Activated naive CD8-positive, alpha-beta T cell treated with anti-CD3 and anti-CD28 coated beads, Interleukin-2, amount 50 U/mL, for 24 hours (primary cell): ENCODE data around the gene USP2.
A peak's percentile ranks its signal among the peaks of the same experiment; 100 is the strongest.

Source experiments
- ATAC-seq: fragments of 150-1000 bp; cut with Tn5 transposase; one replicate; pipeline ENCODE4 v1.10.0; 2021
- DNase-seq: peaks from one replicate; pipeline ENCODE4 v3.0.0; 2021
- H3K27ac Mint-ChIP-seq: one replicate; pipeline ENCODE4 v1.8.0; 2021; ENCODE audit warnings: mild to moderate bottlenecking, mixed read lengths
- H3K27me3 Mint-ChIP-seq: one replicate; pipeline ENCODE4 v1.8.0; 2021; ENCODE audit warnings: mixed read lengths
- H3K36me3 Mint-ChIP-seq: one replicate; pipeline ENCODE4 v1.8.0; 2021; ENCODE audit warnings: low read depth, mixed read lengths
- H3K4me1 Mint-ChIP-seq: one replicate; pipeline ENCODE4 v1.8.0; 2021; ENCODE audit warnings: mixed read lengths
- H3K4me3 Mint-ChIP-seq: one replicate; pipeline ENCODE4 v1.8.0; 2021; ENCODE audit warnings: mild to moderate bottlenecking, moderate library complexity, mixed read lengths
- H3K9me3 Mint-ChIP-seq: one replicate; pipeline ENCODE4 v1.8.0; 2021; ENCODE audit warnings: mixed read lengths

The USP2 gene

DNA sequence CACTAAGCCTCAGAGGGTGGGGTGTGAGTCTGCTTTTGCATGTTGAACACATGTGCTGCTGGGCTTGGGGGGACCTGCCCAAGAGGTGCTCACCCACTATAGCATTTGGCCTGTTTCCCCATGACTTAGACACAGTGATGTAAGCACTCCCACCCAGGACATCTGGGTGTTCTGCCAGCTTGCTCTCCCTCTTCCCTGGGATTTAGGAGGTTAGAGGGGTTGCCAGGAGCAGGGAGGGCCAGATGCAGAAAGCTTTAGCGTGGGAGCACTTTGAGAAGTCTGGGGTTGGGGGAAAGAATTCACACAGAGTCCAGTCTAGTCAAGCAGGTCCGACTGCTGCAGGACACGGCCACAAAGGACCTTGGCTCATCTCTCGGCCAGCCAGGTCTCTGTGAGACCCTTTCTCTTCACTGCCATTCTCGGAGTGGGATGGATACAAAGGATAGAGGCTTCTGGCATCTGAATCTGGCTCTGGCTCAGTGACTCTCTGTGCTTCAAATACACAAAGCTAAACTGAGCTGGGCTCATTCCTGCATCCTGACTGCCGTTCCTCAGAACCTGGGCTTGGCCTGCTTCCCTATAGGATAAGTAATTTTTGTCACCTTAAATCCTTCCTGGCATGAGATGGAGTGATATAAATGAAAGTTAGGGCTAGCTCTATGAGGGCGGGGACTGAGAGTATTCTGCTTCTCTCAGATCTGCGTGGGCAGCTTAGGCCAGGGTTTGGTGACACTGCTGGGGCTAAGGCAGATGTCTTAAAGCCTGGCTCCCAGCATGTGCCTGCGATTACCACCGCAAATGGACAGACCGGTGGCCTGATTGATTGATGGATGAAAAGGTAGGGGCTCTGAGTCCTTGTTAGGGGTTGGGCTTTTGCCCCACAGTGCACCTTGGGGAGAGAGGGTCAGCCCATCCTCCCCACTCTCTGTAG is 14.5 kb downstream of the USP2 start:
- DNase-seq (no peak), ATAC-seq (no peak)
- H3K4me1 Mint-ChIP-seq: peaks cover 3% of the 10 kb centered on the region
- H3K36me3 Mint-ChIP-seq: no peaks in the 10 kb centered on the region
- H3K27me3 Mint-ChIP-seq: peaks cover 45% of the 10 kb centered on the region
- no peak overlapping the region for H3K4me3 Mint-ChIP-seq
- no peak overlapping the region for H3K27ac Mint-ChIP-seq
- H3K9me3 Mint-ChIP-seq: no peaks in the 10 kb centered on the region

DNA sequence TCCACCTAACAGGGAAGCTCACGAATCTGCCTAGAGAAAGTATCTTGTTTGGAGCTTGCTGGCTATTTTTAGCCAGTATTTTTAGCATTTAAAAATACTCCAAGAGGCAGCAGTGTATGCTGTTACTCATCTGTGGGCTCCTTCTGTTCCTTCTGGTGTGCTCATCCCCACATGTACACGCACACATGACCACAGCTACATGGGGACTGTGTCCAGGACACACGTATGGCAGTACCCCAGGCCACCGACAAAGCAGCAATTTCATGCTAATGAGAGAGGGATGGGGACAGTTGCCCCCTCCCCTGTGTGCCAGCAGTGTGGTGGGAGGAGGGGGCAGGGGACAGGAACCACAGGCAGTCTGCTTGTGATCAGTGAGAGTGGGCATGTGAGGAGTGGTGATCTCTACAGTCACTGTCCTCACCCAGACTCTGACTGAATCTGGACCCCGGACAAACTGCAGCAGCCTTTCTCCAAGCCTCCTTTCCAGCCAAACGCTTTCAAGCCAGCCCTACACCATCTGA is 16.4 kb downstream of the USP2 start:
- H3K4me3 Mint-ChIP-seq: no peak overlapping the region
- H3K4me1 Mint-ChIP-seq: peaks cover 3% of the 10 kb centered on the region
- no peak overlapping the region for H3K27ac Mint-ChIP-seq
- no peak for DNase-seq
- H3K36me3 Mint-ChIP-seq: no peaks in the 10 kb centered on the region
- no peak for ATAC-seq
- H3K9me3 Mint-ChIP-seq: no peaks in the 10 kb centered on the region
- H3K27me3 Mint-ChIP-seq: peaks cover 46% of the 10 kb centered on the region

GRCh38 chr11:119363851-119364590 is 17.5 kb downstream of the USP2 start:
- DNase-seq: peak; percentile 63
- peaks cover 6% of the 10 kb centered on the region for H3K4me1 Mint-ChIP-seq
- no peak overlapping the region for H3K27ac Mint-ChIP-seq
- no peaks in the 10 kb centered on the region for H3K9me3 Mint-ChIP-seq
- no peak overlapping the region for H3K4me3 Mint-ChIP-seq
- ATAC-seq: peak; percentile 59
- H3K36me3 Mint-ChIP-seq: no peaks in the 10 kb centered on the region
- peaks cover 44% of the 10 kb centered on the region for H3K27me3 Mint-ChIP-seq

DNA sequence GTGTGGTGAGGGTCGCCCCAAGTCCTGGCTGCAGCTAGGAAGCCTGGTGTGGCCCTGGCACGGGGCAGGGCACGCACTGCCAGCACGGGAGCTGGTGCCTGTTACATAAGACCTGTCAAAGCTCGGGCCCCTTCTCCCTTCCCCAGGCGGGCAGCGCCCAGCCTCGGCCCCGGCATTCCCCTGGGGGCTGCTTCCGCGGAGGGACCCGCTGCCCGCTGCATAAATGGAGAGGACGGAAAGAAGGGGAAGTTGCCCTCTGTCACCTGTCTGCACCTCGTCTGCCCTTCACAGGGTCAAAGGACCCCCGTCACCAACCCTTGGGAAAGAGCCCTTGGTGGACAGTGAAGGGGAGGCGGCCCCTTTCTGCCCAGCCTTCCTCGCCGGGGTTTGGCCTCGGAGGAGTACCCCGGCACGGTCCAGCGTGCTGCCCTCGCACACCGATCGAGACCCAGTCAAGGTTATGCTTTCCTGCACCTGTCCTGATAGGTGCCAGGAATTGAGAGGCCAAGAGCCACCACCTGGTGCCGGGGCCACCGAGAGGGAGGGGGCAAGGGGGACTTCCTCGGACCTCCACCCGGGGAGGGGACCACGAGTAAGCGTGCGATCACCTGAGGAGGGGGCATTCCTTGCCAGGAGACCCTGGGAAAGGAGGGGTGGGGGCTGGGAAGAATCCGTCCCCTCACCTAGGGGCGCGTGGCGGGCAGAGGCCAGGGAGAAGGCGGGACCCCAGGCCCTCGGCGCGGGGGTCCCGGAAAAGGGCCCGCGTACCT is 18.2 kb downstream of the USP2 start:
- no peaks in the 10 kb centered on the region for H3K36me3 Mint-ChIP-seq
- peaks cover 44% of the 10 kb centered on the region for H3K27me3 Mint-ChIP-seq
- DNase-seq (no peak), ATAC-seq (no peak)
- H3K4me1 Mint-ChIP-seq: peaks cover 6% of the 10 kb centered on the region
- no peaks in the 10 kb centered on the region for H3K9me3 Mint-ChIP-seq
- H3K4me3 Mint-ChIP-seq: no peak overlapping the region
- H3K27ac Mint-ChIP-seq: no peak overlapping the region

- Mint-ChIP-seq H3K4me3 (no peak overlapping the region), H3K9me3 (no peaks in the 10 kb centered on the region), H3K27me3 (peaks cover 46% of the 10 kb centered on the region), H3K27ac (no peak overlapping the region), H3K36me3 (no peaks in the 10 kb centered on the region), H3K4me1 (peaks cover 6% of the 10 kb centered on the region)
- DNase-seq (no peak), ATAC-seq (no peak)
Observed at GRCh38 chr11:119362741-119363080, 18.8 kb downstream of the USP2 start.

DNA sequence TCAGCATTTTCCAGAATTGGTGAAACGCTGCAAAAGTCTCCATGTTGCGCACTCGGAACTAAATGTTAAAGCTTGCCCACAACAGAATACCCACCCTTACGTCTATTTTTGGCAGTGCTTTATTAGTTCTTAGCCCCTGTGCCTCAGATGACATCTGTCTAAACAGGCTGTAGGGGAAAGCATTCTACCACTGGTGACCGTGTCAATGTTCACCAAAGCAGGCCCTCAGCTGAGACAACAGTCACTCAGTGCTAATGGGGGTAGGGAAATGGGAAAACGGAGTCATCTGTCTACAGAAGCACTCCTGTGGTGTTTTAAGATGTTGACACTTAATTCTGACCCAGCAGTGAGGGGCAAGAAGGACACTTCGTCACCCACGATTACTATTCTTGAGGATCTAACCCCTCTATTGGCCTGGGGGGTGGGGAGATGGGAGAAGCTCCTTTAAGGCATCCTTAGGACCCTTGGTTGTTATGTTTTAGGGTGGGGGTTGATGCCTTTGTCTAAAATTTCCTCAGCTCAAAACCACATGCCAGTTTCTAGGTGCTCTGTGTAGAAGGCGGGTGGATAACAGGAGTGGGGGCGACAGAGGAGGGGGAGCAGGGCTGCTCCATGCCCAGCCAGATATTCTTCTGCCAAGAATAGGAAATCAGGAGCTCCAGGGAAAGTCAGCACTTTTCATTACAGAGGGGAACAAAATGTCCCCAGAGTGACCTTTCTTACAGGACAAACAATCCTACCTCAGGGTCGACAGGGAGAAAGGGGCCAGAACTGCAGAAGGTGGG is 19.4 kb downstream of the USP2 start:
- H3K4me3 Mint-ChIP-seq: no peak overlapping the region
- H3K4me1 Mint-ChIP-seq: peaks cover 6% of the 10 kb centered on the region
- H3K27ac Mint-ChIP-seq: no peak overlapping the region
- DNase-seq: no peak
- H3K36me3 Mint-ChIP-seq: no peaks in the 10 kb centered on the region
- peaks cover 45% of the 10 kb centered on the region for H3K27me3 Mint-ChIP-seq
- ATAC-seq: no peak
- no peaks in the 10 kb centered on the region for H3K9me3 Mint-ChIP-seq

DNA sequence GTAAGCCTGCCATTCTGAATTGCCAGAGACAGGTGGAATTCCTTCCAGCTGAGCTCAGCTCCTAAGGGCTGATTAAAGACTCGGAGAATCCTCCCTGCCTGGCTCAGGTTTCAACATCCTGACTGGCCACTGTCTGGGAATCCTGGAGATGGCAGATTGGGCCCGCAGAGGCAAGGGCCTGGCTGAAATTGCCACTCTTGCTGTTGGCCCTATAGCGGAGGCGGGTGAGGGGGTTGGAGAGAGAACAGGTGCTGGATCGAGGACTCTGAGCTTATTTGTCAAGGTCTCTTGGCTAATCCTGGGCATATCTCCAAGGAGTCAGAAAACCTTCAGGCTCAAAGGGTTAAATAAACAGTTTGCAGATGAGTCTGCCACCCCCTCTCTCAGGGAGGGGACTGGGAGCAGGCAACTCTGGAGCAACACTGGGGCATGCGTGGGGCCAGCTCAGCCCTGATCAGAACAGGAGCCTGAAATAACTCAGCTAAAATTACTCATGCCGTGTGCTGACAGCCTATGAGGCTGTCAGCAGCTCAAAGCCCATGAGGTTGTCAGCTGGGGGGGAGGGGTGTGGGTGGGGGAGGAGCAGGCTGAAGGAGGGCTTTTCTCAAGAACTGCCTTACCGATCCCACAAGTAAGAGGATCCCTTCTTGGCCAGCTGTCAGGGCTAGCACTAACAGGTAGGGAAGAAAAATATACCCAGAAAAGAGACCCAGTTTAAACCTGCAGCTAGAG is 20.3 kb downstream of the USP2 start:
- DNase-seq (no peak), ATAC-seq (peak; percentile 67)

DNA sequence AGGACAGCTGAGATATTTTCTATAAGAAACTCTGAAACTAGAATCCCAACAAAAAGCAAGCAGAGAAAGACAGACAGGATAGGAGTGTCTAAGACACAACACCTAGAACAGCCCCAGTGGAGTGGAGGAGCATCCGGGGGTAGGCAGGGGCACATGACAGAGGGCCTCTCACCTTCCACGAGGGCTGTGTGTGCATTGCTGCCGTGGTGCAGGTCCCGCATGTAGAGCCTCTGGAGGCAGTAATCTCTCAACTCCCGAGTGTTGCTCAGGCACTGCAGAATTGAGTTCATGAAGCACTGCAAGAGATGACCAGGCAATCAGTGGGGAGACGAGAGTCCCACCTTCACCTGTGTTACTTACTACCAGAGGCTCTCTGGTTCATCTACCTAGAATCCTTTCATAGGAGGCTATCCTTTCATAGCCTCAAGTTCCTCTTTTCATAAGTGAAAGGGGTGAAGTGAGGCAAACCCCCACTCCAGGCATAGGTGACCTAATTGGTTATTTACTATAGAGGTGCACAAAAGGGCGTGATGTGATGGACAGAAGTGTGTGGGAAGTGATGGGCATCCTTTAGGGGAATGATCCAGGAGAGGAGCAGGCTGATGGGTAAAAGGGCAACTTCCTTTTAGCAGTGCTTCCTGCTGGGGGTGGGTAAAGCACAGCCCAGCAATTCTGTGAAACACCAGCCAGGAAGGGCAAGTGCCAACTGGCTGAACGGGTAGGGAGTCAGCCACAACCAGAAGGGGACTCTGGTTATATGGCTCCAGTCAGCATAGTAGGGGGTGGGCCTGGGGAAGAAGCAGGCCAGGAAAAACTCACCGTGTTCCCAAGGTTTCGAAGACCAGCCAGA is 21.9 kb downstream of the USP2 start:
- Mint-ChIP-seq H3K4me1 (peaks cover 9% of the 10 kb centered on the region), H3K27me3 (peaks cover 38% of the 10 kb centered on the region), H3K27ac (no peak overlapping the region), H3K36me3 (no peaks in the 10 kb centered on the region), H3K9me3 (no peaks in the 10 kb centered on the region), H3K4me3 (no peak overlapping the region)
- DNase-seq (no peak), ATAC-seq (no peak)

More for the DNA sequence above, 20.3 kb downstream of the USP2 start:
- no peak overlapping the region for H3K27ac Mint-ChIP-seq
- no peak overlapping the region for H3K4me3 Mint-ChIP-seq
- H3K4me1 Mint-ChIP-seq: peaks cover 10% of the 10 kb centered on the region
- H3K9me3 Mint-ChIP-seq: no peaks in the 10 kb centered on the region
- peaks cover 41% of the 10 kb centered on the region for H3K27me3 Mint-ChIP-seq
- no peaks in the 10 kb centered on the region for H3K36me3 Mint-ChIP-seq

GRCh38 chr11:119357074-119357473 is 24.4 kb downstream of the USP2 start:
- no peak overlapping the region for H3K27ac Mint-ChIP-seq
- peak overlapping the region; percentile 29 for H3K4me3 Mint-ChIP-seq
- ATAC-seq (no peak), DNase-seq (no peak)
- peaks cover 33% of the 10 kb centered on the region for H3K27me3 Mint-ChIP-seq
- peaks cover 6% of the 10 kb centered on the region for H3K4me1 Mint-ChIP-seq
- H3K9me3 Mint-ChIP-seq: no peaks in the 10 kb centered on the region
- H3K36me3 Mint-ChIP-seq: no peaks in the 10 kb centered on the region

- peak overlapping the region; percentile 82 for H3K4me3 Mint-ChIP-seq
- ATAC-seq: peak; percentile 81
- DNase-seq: peak; percentile 76
- H3K9me3 Mint-ChIP-seq: no peaks in the 10 kb centered on the region
- H3K36me3 Mint-ChIP-seq: no peaks in the 10 kb centered on the region
- H3K27ac Mint-ChIP-seq: no peak overlapping the region
- peaks cover 37% of the 10 kb centered on the region for H3K27me3 Mint-ChIP-seq
- peaks cover 6% of the 10 kb centered on the region for H3K4me1 Mint-ChIP-seq
Observed at GRCh38 chr11:119356349-119357031, 25.0 kb downstream of the USP2 start.

GRCh38 chr11:119355091-119355843 is 26.2 kb downstream of the USP2 start:
- Mint-ChIP-seq H3K4me1 (peaks cover 6% of the 10 kb centered on the region), H3K27me3 (peaks cover 44% of the 10 kb centered on the region), H3K4me3 (no peak overlapping the region), H3K27ac (no peak overlapping the region), H3K9me3 (no peaks in the 10 kb centered on the region), H3K36me3 (no peaks in the 10 kb centered on the region)
- ATAC-seq: no peak
- DNase-seq: no peak

- H3K27me3 Mint-ChIP-seq: peaks cover 43% of the 10 kb centered on the region
Observed at GRCh38 chr11:119352857-119353260, 28.6 kb downstream of the USP2 start.

More at GRCh38 chr11:119352857-119353260, 28.6 kb downstream of the USP2 start:
- no peak for DNase-seq
- no peak for ATAC-seq
- Mint-ChIP-seq H3K27ac (no peak overlapping the region), H3K36me3 (no peaks in the 10 kb centered on the region), H3K4me1 (peaks cover 4% of the 10 kb centered on the region), H3K9me3 (no peaks in the 10 kb centered on the region), H3K4me3 (no peak overlapping the region)
